Vagina (tissue), 2 donors: ENCODE data around the gene UBE2J1. TPM values are rescaled to one million over a fixed set of nuclear protein-coding genes. Genes with fewer than 3 reads are reported as not detected.

Source experiments
- DNase-seq, 2 donors: peaks; one replicate each; pipeline ENCODE4 v3.0.0-alpha.2; 2017; ENCODE audit errors: extremely low spot score in 2 of 2
- H3K27ac ChIP-seq: fragments of 200-600 bp; sonication (generic); one replicate; pipeline ENCODE4 v1.5.1; 2019
- H3K27me3 ChIP-seq: fragments of 200-600 bp; sonication (generic); one replicate; pipeline ENCODE4 v1.5.1; 2019
- H3K36me3 ChIP-seq, 2 donors: fragments of 200-600 bp; sonication (generic); one replicate each; pipeline ENCODE4 v1.5.1; 2017 to 2019
- H3K4me1 ChIP-seq: fragments of 200-600 bp; sonication (generic); one replicate; pipeline ENCODE4 v1.5.1; 2019
- H3K4me3 ChIP-seq, 2 donors: fragments of 200-600 bp; sonication (generic); 1 replicate in 1 of 2; 2 replicates in 1 of 2; pipeline ENCODE4 v1.5.1; 2016 to 2019
- H3K9me3 ChIP-seq: fragments of 200-600 bp; sonication (generic); one replicate; pipeline ENCODE4 v1.5.1; 2019
- CTCF ChIP-seq, 3 experiments: fragments of 450-650 bp in 2 of 3; fragments of 200-600 bp in 1 of 3; sonication (generic) in 1 of 3; IDR thresholded peaks; one replicate each; pipeline ENCODE4 v1.5.1; 2017 to 2019; ENCODE audit warnings: antibody characterized with exemption in 3 of 3, mild to moderate bottlenecking in 2 of 3, moderate library complexity in 2 of 3
- POLR2A ChIP-seq, 2 donors: fragments of 450-650 bp; IDR thresholded peaks; one replicate each; pipeline ENCODE4 v1.6.1; 2017; ENCODE audit warnings: antibody characterized with exemption in 2 of 2, mild to moderate bottlenecking in 2 of 2, moderate library complexity in 2 of 2
- POLR2AphosphoS5 ChIP-seq, 2 donors: sonication (generic); formaldehyde crosslinking; IDR thresholded peaks; one replicate each; pipeline ENCODE4 v1.9.0; 2017; ENCODE audit warnings: antibody characterized with exemption in 2 of 2, mild to moderate bottlenecking in 2 of 2, low read depth in 1 of 2; ENCODE audit not compliant: insufficient read depth in 1 of 2
- intact Hi-C: fragments of 100-400 bp; cut with DNase I; formaldehyde crosslinking; loops from one replicate; pipeline ENCODE4 v1.15.1; 2023
- total RNA-seq: library from RNA; depleted of rRNA; stranded (reverse); fragments of >200 nt; gene quantifications from one replicate; pipeline ENCODE4 v1.2.3, GENCODE V29; 2016

The UBE2J1 gene
- total RNA-seq, 1 donor from 2014 or later = 23.8 TPM

DNA sequence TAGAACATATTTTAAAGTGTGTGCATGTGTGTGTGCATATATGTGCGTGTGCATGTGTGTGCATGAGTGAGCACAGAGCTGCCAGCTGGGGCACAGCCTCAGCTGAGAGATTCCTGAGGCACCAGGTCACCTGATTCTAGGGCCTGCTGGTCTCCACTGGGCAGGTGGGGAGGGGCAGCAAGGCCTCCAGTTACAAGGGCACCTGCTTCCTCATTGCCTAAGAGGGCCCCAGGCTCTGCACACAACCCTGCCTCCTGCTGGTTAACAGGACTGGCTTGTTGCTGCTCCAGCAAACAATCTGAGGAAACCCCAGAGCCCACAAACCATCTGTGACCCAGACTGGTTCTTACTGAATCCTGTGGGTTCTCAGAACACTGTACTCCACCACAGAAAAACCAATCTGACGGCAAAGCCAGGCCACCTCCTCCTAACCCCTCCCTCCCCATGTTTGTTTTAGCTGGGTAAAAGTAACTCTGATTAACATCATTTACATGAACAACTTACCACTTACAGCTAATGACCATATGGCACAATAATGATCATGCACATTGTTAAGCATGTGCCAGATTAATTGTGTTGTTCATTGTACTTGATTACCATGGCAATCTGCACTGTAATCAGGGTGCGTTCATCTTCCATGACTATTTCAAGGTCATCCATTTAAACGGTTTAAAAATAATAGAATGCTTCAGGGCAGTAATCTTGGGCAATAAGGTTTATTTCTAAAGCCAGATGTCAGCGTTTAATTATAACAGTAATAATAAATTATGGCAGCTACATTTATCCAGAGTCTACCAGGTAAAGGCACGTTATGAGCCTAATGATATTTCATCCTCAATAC, 23.1 kb upstream of the UBE2J1 start:
- H3K27ac ChIP-seq = no peak overlapping the region
- no peaks in the 10 kb centered on the region for H3K36me3 ChIP-seq
- intact Hi-C loops = no loop called here
- H3K9me3 ChIP-seq = no peaks in the 10 kb centered on the region
- H3K27me3 ChIP-seq = no peaks in the 10 kb centered on the region
- H3K4me3 ChIP-seq = no peak overlapping the region
- DNase-seq = no peak
- TF ChIP-seq POLR2A (IDR thresholded peaks at IDR 0.05) (no peak), CTCF (IDR thresholded peaks at IDR 0.05) (no peak), POLR2AphosphoS5 (IDR thresholded peaks at IDR 0.05; ENCODE audit: insufficient read depth in 1 of 2, low read depth in 1 of 2) (no peak)
- peaks cover 8% of the 10 kb centered on the region for H3K4me1 ChIP-seq

GRCh38 chr6:89372506-89372901, 20.0 kb upstream of the UBE2J1 start:
- Histone ChIP-seq H3K4me1 (peaks cover 8% of the 10 kb centered on the region), H3K36me3 (no peaks in the 10 kb centered on the region), H3K4me3 (no peak overlapping the region), H3K9me3 (no peaks in the 10 kb centered on the region), H3K27ac (no peak overlapping the region), H3K27me3 (no peaks in the 10 kb centered on the region)
- intact Hi-C loops = no loop called here
- TF ChIP-seq POLR2A (IDR thresholded peaks at IDR 0.05) = no peak
- TF ChIP-seq CTCF (IDR thresholded peaks at IDR 0.05) = no peak
- TF ChIP-seq POLR2AphosphoS5 (IDR thresholded peaks at IDR 0.05; ENCODE audit: insufficient read depth in 1 of 2, low read depth in 1 of 2) = no peak
- DNase-seq = no peak

GRCh38 chr6:89371849-89372505, 19.5 kb upstream of the UBE2J1 start:
- Histone ChIP-seq H3K36me3 (no peaks in the 10 kb centered on the region), H3K27ac (no peak overlapping the region), H3K4me3 (no peak overlapping the region), H3K9me3 (no peaks in the 10 kb centered on the region), H3K4me1 (peaks cover 8% of the 10 kb centered on the region), H3K27me3 (no peaks in the 10 kb centered on the region)
- intact Hi-C loops = no loop called here
- DNase-seq = no peak
- no peak for TF ChIP-seq POLR2A (IDR thresholded peaks at IDR 0.05)
- TF ChIP-seq CTCF (IDR thresholded peaks at IDR 0.05) = peak; percentile 9 to 90 (median 61)

DNA sequence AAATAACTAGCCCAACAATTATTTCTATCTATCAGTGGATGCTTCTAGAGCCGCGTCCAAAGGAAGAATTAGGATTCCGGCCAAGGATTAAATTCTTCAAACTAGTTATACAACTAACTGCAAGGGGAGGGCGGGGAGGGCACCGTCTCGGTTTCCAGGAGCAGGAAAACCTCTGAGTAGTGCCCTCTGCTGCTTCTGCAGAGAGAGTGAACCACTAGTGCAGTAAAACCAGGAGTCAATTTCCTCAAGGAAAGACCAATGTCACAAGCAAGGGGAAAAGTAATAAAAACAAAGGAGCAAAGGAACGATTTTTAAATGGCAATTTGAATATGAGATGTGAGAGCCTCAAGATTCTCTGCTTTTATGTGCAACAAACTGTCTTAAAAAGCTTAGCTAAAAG, 16.5 kb upstream of the UBE2J1 start:
- Histone ChIP-seq H3K4me3 (no peak overlapping the region), H3K4me1 (peaks cover 8% of the 10 kb centered on the region), H3K36me3 (no peaks in the 10 kb centered on the region), H3K27me3 (no peaks in the 10 kb centered on the region), H3K27ac (no peak overlapping the region), H3K9me3 (no peaks in the 10 kb centered on the region)
- TF ChIP-seq POLR2AphosphoS5 (IDR thresholded peaks at IDR 0.05; ENCODE audit: insufficient read depth in 1 of 2, low read depth in 1 of 2) (peak in 1 of 2 donors; percentile 66), POLR2A (IDR thresholded peaks at IDR 0.05) (no peak), CTCF (IDR thresholded peaks at IDR 0.05) (peak in 2 of 3 experiments; percentile 31 to 32)
- intact Hi-C loops = no loop called here
- DNase-seq = no peak

GRCh38 chr6:89368107-89368506, 15.6 kb upstream of the UBE2J1 start:
- no peaks in the 10 kb centered on the region for H3K9me3 ChIP-seq
- no peaks in the 10 kb centered on the region for H3K36me3 ChIP-seq
- no peaks in the 10 kb centered on the region for H3K27me3 ChIP-seq
- no peak overlapping the region for H3K27ac ChIP-seq
- intact Hi-C loops = no loop called here
- no peak for DNase-seq
- H3K4me3 ChIP-seq = no peak overlapping the region
- H3K4me1 ChIP-seq = peaks cover 8% of the 10 kb centered on the region
- TF ChIP-seq CTCF (IDR thresholded peaks at IDR 0.05) = peak; percentile 19 to 65 (median 51)
- TF ChIP-seq POLR2AphosphoS5 (IDR thresholded peaks at IDR 0.05; ENCODE audit: insufficient read depth in 1 of 2, low read depth in 1 of 2) = no peak
